K562 (cell line): ENCODE measurements around the gene VIPR1. TPM values are rescaled to one million over a fixed set of nuclear protein-coding genes. Genes with fewer than 3 reads are reported as not detected.

ENCODE experiments used
- ATAC-seq: fragments of 200-7000 bp; cut with Tn5 transposase; 3 replicates; pipeline ENCODE4 v1.9.1; 2020; ENCODE audit warnings: moderate library complexity
- BruUV-seq: library from RNA; stranded (reverse); fragments of 400-500 nt; replicated peaks from 2 replicates; lab custom pipeline; 2021; lab: Mats Ljungman, UMichigan
- CTCF ChIA-PET: fragments of 300-600 bp; formaldehyde crosslinking; extraction: SDS; loops from one replicate; lab custom pipeline; 2021; ENCODE audit warnings: low intra/inter-chr PET ratio; lab: Yijun Ruan, JAX
- POLR2A ChIA-PET: fragments of 300-600, 350-650 bp; sonication (Branson Sonifier 250); formaldehyde crosslinking; extraction: SDS; loops from one replicate; lab custom pipeline; 2021; ENCODE audit warnings: antibody characterized with exemption, inconsistent platforms; lab: Yijun Ruan, JAX
- DNase-seq, 4 experiments: peaks; one replicate each; pipeline versions ENCODE4 v3.0.0 to v3.0.0-alpha.2; 2011 to 2018; ENCODE audit warnings: low spot score in 3 of 4, mixed read lengths in 3 of 4; ENCODE audit errors: extremely low read depth in 1 of 4
- FAIRE-seq: peaks from 2 replicates; lab custom pipeline; 2011; peaks lifted over from hg19 to GRCh38; lab: Jason Lieb, UNC
- H2AFZ ChIP-seq: 2 replicates; pipeline ENCODE4 v1.6.0; 2011; ENCODE audit warnings: low read depth, low read length, control low read depth, inconsistent platforms
- H3K27ac ChIP-seq: fragments of 200-600 bp; 3 replicates; pipeline ENCODE4 v1.8.0; 2011; ENCODE audit warnings: low read depth, mild to moderate bottlenecking, control low read depth, inconsistent platforms, low read length, moderate library complexity, mixed read lengths; ENCODE audit errors: extremely low read depth
- H3K27me3 ChIP-seq, 2 experiments: fragments of 300-600 bp in 1 of 2; 2 replicates in 1 of 2; 3 replicates in 1 of 2; pipeline versions ENCODE4 v1.6.0 to v1.8.0; 2011; ENCODE audit warnings: inconsistent platforms in 2 of 2, low read length in 2 of 2, mild to moderate bottlenecking in 1 of 2, mixed read lengths in 1 of 2, moderate library complexity in 1 of 2; ENCODE audit not compliant: control insufficient read depth in 2 of 2, insufficient read depth in 2 of 2
- H3K36me3 ChIP-seq: fragments of 300-600 bp; 3 replicates; pipeline ENCODE4 v1.8.0; 2011; ENCODE audit warnings: mild to moderate bottlenecking, low read length, inconsistent platforms; ENCODE audit not compliant: control insufficient read depth, insufficient read depth
- H3K4me1 ChIP-seq, 2 experiments: fragments of 200-600 bp in 1 of 2; replicated peaks in 1 of 2; 2 replicates in 1 of 2; 3 replicates in 1 of 2; pipeline versions ENCODE4 v1.5.1 to v1.8.0; 2011; ENCODE audit warnings: inconsistent platforms in 2 of 2, low read length in 2 of 2, mild to moderate bottlenecking in 1 of 2, mixed read lengths in 1 of 2, moderate library complexity in 1 of 2; ENCODE audit not compliant: control insufficient read depth in 2 of 2, insufficient read depth in 2 of 2
- H3K4me2 ChIP-seq: 2 replicates; pipeline ENCODE4 v1.6.1; 2011; ENCODE audit warnings: low read length, control low read depth, inconsistent platforms, mixed read lengths; ENCODE audit not compliant: insufficient read depth
- H3K4me3 ChIP-seq: fragments of 200-600 bp; sonication (generic), shearing (Covaris generic); 2 replicates; pipeline ENCODE4 v1.5.1; 2016; ENCODE audit warnings: control low read depth, inconsistent platforms
- H3K79me2 ChIP-seq: fragments of 200-600 bp; 3 replicates; pipeline ENCODE4 v1.8.0; 2011; ENCODE audit warnings: low read length, inconsistent platforms; ENCODE audit not compliant: control insufficient read depth, insufficient read depth
- H3K9ac ChIP-seq, 2 experiments: 2 replicates each; pipeline versions ENCODE4 v1.6.0 to v1.6.1; 2011; ENCODE audit warnings: low read depth in 2 of 2, low read length in 2 of 2, control low read depth in 1 of 2, inconsistent platforms in 1 of 2, mild to moderate bottlenecking in 1 of 2, mixed read lengths in 1 of 2; ENCODE audit not compliant: insufficient read depth in 1 of 2
- H3K9me1 ChIP-seq: one replicate; pipeline ENCODE4 v1.6.0; 2011; ENCODE audit warnings: inconsistent platforms, mild to moderate bottlenecking, low read length, moderate library complexity; ENCODE audit not compliant: control insufficient read depth, insufficient read depth
- H3K9me3 ChIP-seq: replicated peaks from 2 replicates; pipeline ENCODE4 v1.5.1; 2011; ENCODE audit warnings: low read depth, low read length, inconsistent platforms; ENCODE audit not compliant: control insufficient read depth, insufficient read depth
- H4K20me1 ChIP-seq: replicated peaks from 2 replicates; pipeline ENCODE4 v1.6.1; 2011; ENCODE audit warnings: low read length, inconsistent platforms, mixed read lengths; ENCODE audit not compliant: control insufficient read depth, insufficient read depth
- CBX2 ChIP-seq: fragments of 200-600 bp; sonication (generic); IDR thresholded peaks from one replicate; pipeline ENCODE4 v1.6.1; 2012; ENCODE audit warnings: mild to moderate bottlenecking, low read length, inconsistent platforms; ENCODE audit not compliant: insufficient read depth, poor library complexity, severe bottlenecking
- ETV6 ChIP-seq, 3 experiments: fragments of 150-350 bp in 1 of 3; sonication (generic) in 1 of 3; formaldehyde crosslinking in 1 of 3; IDR thresholded peaks; 2 replicates each; pipeline versions ENCODE4 v1.6.1 to v1.8.0; 2014 to 2022; ENCODE audit warnings: borderline replicate concordance in 2 of 3, low read depth in 2 of 3, antibody characterized with exemption in 1 of 3, low read length in 1 of 3, mild to moderate bottlenecking in 1 of 3, missing genetic modification reagents in 1 of 3
- FOS ChIP-seq: IDR thresholded peaks from 3 replicates; pipeline ENCODE4 v1.6.1; 2011; ENCODE audit not compliant: insufficient read length; ENCODE audit errors: extremely low read depth
- ILK ChIP-seq: fragments of 450-650 bp; IDR thresholded peaks from 2 replicates; pipeline ENCODE4 v1.6.1; 2016; ENCODE audit warnings: missing genetic modification characterization, low read depth, mild to moderate bottlenecking, missing compliant biosample characterization, moderate library complexity, borderline replicate concordance
- IRF2 ChIP-seq: sonication (generic); formaldehyde crosslinking; IDR thresholded peaks from 2 replicates; pipeline ENCODE4 v1.8.1; 2022; ENCODE audit warnings: mild to moderate bottlenecking, missing genetic modification reagents
- KDM2B ChIP-seq: fragments of 250-450 bp; sonication (Bioruptor Pico); IDR thresholded peaks from 2 replicates; pipeline ENCODE4 v1.8.0; 2021; ENCODE audit warnings: mild to moderate bottlenecking, moderate library complexity
- MAX ChIP-seq: sonication (generic); formaldehyde crosslinking; IDR thresholded peaks from 2 replicates; pipeline ENCODE4 v1.9.0; 2022; ENCODE audit warnings: mild to moderate bottlenecking, missing genetic modification reagents
- MEF2A ChIP-seq: IDR thresholded peaks from 2 replicates; pipeline ENCODE4 v1.6.1; 2011; ENCODE audit warnings: low read depth, mild to moderate bottlenecking, low read length, moderate library complexity; ENCODE audit not compliant: control insufficient read depth
- NCOA6 ChIP-seq: fragments of 450-650 bp; IDR thresholded peaks from 2 replicates; pipeline ENCODE4 v1.6.1; 2017; ENCODE audit warnings: mild to moderate bottlenecking
- NFXL1 ChIP-seq: fragments of 450-650 bp; formaldehyde crosslinking; IDR thresholded peaks from 2 replicates; pipeline ENCODE4 v1.4.0; 2021; ENCODE audit warnings: mild to moderate bottlenecking
- RUNX1 ChIP-seq: sonication (generic); IDR thresholded peaks from 2 replicates; pipeline ENCODE4 v1.6.1; 2016; ENCODE audit warnings: antibody characterized with exemption, low read depth
- SRSF3 ChIP-seq: fragments of 200-400 bp; formaldehyde crosslinking; IDR thresholded peaks from 2 replicates; pipeline ENCODE4 v1.6.1; 2016; ENCODE audit warnings: mild to moderate bottlenecking, low read length, moderate library complexity; ENCODE audit not compliant: insufficient read depth
- USF2 ChIP-seq: sonication (generic); formaldehyde crosslinking; IDR thresholded peaks from 2 replicates; pipeline ENCODE4 v1.5.0; 2020; ENCODE audit warnings: missing genetic modification reagents
- ZBTB17 ChIP-seq: fragments of 450-650 bp; formaldehyde crosslinking; IDR thresholded peaks from 2 replicates; pipeline ENCODE4 v1.4.0; 2020; ENCODE audit warnings: mild to moderate bottlenecking
- ZNF23 ChIP-seq: fragments of 250-450 bp; sonication (Bioruptor Pico); IDR thresholded peaks from 2 replicates; pipeline ENCODE4 v1.4.0; 2020; ENCODE audit warnings: mild to moderate bottlenecking
- WGBS: fragments of 100-300 bp; shearing (Covaris generic); methylation state at CpG from one replicate; pipeline ENCODE4 v1.1.6; 2016; ENCODE audit warnings: low coverage, mixed read lengths; ENCODE audit not compliant: insufficient coverage; ENCODE audit errors: missing lambda C conversion rate; 5-methylcytosine and 5-hydroxymethylcytosine counted together
- in situ Hi-C: fragments of 300-500 bp; cut with MboI; formaldehyde crosslinking; loops from 4 replicates; pipeline ENCODE4 v1.15.0; 2018; ENCODE audit warnings: inconsistent platforms, mixed read lengths
- intact Hi-C: fragments of 100-400 bp; cut with micrococcal nuclease; formaldehyde crosslinking; loops from 2 replicates; pipeline ENCODE4 v1.14.2; 2022
- polyA plus RNA-seq, 8 experiments: library from polyadenylated mRNA; depleted of rRNA in 4 of 8; stranded (reverse) in 5 of 8; unstranded in 3 of 8; fragments of >200 nt; fragmentation: Nextera tagmentation in 2 of 8; fragmentation: Illumina TruSeq in 1 of 8; extraction: Ambion mirVana in 2 of 8; extraction: Trizol in 1 of 8; gene quantifications; 2 replicates each; pipeline versions ENCODE4 v1.2.1 to v1.2.3, GENCODE V29; 2011 to 2014; ENCODE audit warnings: inconsistent platforms in 1 of 8, missing spikeins in 1 of 8
- total RNA-seq, 7 experiments: library from RNA; depleted of rRNA in 6 of 7; stranded (reverse); fragments of >200 nt in 6 of 7; fragmentation: Illumina TruSeq in 2 of 7; extraction: Trizol in 2 of 7; gene quantifications; 2 replicates each; pipeline versions ENCODE4 v1.2.1 to v1.2.3, GENCODE V29; 2011 to 2021; ENCODE audit warnings: low replicate concordance in 1 of 7
- TF ChIP-seq, protein P1 (sequence below): fragments of 250-450 bp; sonication (Bioruptor Pico); IDR thresholded peaks from 2 replicates; pipeline ENCODE4 v1.9.0; 2021; ENCODE audit warnings: mild to moderate bottlenecking, inconsistent platforms
- TF ChIP-seq, protein P2 (sequence below): fragments of 150-350 bp; conservative IDR thresholded peaks from 2 replicates; pipeline ENCODE4 v1.6.1; 2014; ENCODE audit warnings: low read length

The VIPR1 gene
- total and polyA plus RNA-seq, 9 of the 15 experiments (the other 6 are each of a cell fraction or from before 2014, with no cell fraction given): 0.04 to 0.38 (median 0.12) TPM; not detected in 3

GRCh38 chr3:42500091-42500490 lies 2.4 kb upstream of the VIPR1 start:
- Histone ChIP-seq H3K4me2 (no peak overlapping the region), H3K4me1 (peaks cover 4 to 23% of the 10 kb centered on the region in 2 experiments; a peak in 4 of 5 replicates), H3K27ac (no peak overlapping the region), H3K27me3 (peaks cover 27 to 63% of the 10 kb centered on the region in 2 experiments), H3K9me1 (no peaks in the 10 kb centered on the region), H3K9me3 (no peaks in the 10 kb centered on the region), H3K9ac (no peak overlapping the region), H2AFZ (no peak overlapping the region), H4K20me1 (peaks cover 30% of the 10 kb centered on the region), H3K4me3 (no peak overlapping the region), H3K36me3 (no peaks in the 10 kb centered on the region), H3K79me2 (no peaks in the 10 kb centered on the region)
- 0% methylated on average over 2 of the region's 2 CpGs for WGBS
- intact Hi-C loops: loop anchor here (5.0 kb wide), 1 partner anchor 332 kb away; no protein-coding TSS in a partner anchor
- in situ Hi-C loops: no loop called here
- ChIA-PET POLR2A (interaction anchor here (0.8 kb wide), 1 partner anchor 19 kb away, joined by 5 read pairs; no protein-coding TSS in a partner anchor), CTCF (interaction anchor here (2.3 kb wide), 1 partner anchor 40 kb away, joined by 11 read pairs; no protein-coding TSS in a partner anchor)
- ATAC-seq (no peak), DNase-seq (no peak), FAIRE-seq (no peak)
- BruUV-seq: no TSS peak
- TF ChIP-seq MAX (CRISPR knock-in tag) (no peak), CBX2 (no peak), ILK (tag) (no peak), KDM2B (CRISPR knock-in tag) (no peak), USF2 (CRISPR knock-in tag) (no peak), IRF2 (CRISPR knock-in tag) (no peak), FOS (no peak), MEF2A (no peak), ETV6 (IDR thresholded peaks at IDR 0.05; ENCODE audit: borderline replicate concordance in 1 of 2, low read depth in 2 of 2, low read length in 1 of 2) (no peak), ETV6 (CRISPR knock-in tag; IDR thresholded peaks at IDR 0.05; ENCODE audit: borderline replicate concordance) (no peak), SRSF3 (no peak), ZBTB17 (CRISPR knock-in tag) (no peak), NFXL1 (CRISPR knock-in tag) (no peak), RUNX1 (no peak), ZNF23 (CRISPR knock-in tag) (no peak), NCOA6 (no peak)
- TF ChIP-seq, protein P1, sequence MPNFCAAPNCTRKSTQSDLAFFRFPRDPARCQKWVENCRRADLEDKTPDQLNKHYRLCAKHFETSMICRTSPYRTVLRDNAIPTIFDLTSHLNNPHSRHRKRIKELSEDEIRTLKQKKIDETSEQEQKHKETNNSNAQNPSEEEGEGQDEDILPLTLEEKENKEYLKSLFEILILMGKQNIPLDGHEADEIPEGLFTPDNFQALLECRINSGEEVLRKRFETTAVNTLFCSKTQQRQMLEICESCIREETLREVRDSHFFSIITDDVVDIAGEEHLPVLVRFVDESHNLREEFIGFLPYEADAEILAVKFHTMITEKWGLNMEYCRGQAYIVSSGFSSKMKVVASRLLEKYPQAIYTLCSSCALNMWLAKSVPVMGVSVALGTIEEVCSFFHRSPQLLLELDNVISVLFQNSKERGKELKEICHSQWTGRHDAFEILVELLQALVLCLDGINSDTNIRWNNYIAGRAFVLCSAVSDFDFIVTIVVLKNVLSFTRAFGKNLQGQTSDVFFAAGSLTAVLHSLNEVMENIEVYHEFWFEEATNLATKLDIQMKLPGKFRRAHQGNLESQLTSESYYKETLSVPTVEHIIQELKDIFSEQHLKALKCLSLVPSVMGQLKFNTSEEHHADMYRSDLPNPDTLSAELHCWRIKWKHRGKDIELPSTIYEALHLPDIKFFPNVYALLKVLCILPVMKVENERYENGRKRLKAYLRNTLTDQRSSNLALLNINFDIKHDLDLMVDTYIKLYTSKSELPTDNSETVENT (CRISPR knock-in tag): no peak
- TF ChIP-seq, protein P2, sequence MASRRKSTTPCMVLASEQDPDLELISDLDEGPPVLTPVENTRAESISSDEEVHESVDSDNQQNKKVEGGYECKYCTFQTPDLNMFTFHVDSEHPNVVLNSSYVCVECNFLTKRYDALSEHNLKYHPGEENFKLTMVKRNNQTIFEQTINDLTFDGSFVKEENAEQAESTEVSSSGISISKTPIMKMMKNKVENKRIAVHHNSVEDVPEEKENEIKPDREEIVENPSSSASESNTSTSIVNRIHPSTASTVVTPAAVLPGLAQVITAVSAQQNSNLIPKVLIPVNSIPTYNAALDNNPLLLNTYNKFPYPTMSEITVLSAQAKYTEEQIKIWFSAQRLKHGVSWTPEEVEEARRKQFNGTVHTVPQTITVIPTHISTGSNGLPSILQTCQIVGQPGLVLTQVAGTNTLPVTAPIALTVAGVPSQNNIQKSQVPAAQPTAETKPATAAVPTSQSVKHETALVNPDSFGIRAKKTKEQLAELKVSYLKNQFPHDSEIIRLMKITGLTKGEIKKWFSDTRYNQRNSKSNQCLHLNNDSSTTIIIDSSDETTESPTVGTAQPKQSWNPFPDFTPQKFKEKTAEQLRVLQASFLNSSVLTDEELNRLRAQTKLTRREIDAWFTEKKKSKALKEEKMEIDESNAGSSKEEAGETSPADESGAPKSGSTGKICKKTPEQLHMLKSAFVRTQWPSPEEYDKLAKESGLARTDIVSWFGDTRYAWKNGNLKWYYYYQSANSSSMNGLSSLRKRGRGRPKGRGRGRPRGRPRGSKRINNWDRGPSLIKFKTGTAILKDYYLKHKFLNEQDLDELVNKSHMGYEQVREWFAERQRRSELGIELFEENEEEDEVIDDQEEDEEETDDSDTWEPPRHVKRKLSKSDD: no peak
